ENCODE data around the gene HOXD3. TPM values are rescaled to one million over a fixed set of nuclear protein-coding genes. Genes with fewer than 3 reads are reported as not detected.

Gene HOXD3
- total and polyA plus RNA-seq, 9 of the 15 experiments (the other 6 are each of a cell fraction or from before 2014, with no cell fraction given) = not detected

GRCh38 chr2:176158855-176159662 is 2.0 kb downstream of the HOXD3 start:
- Histone ChIP-seq H3K4me2 (ENCODE audit: insufficient read depth, low read length) (no peak overlapping the region), H3K36me3 (ENCODE audit: control insufficient read depth, insufficient read depth, low read length) (no peaks in the 10 kb centered on the region), H3K27ac (ENCODE audit: extremely low read depth, low read depth, low read length) (no peak overlapping the region), H4K20me1 (replicated peaks; ENCODE audit: control insufficient read depth, insufficient read depth, low read length) (peaks cover 8% of the 10 kb centered on the region), H3K27me3 (ENCODE audit: control insufficient read depth in 2 of 2, insufficient read depth in 2 of 2, low read length in 2 of 2) (peaks cover 75 to 79% of the 10 kb centered on the region in 2 experiments), H2AFZ (ENCODE audit: low read depth, low read length) (no peak overlapping the region), H3K79me2 (ENCODE audit: control insufficient read depth, insufficient read depth, low read length) (no peaks in the 10 kb centered on the region), H3K4me3 (no peak overlapping the region), H3K9me3 (replicated peaks; ENCODE audit: control insufficient read depth, insufficient read depth, low read depth, low read length) (no peaks in the 10 kb centered on the region), H3K9me1 (ENCODE audit: control insufficient read depth, insufficient read depth, low read length) (no peaks in the 10 kb centered on the region), H3K4me1 (replicated peaks in 1 of 2; ENCODE audit: control insufficient read depth in 2 of 2, insufficient read depth in 2 of 2, low read length in 2 of 2) (peaks cover 0 to 18% of the 10 kb centered on the region in 2 experiments; a peak in 2 of 5 replicates), H3K9ac (ENCODE audit: insufficient read depth in 1 of 2, low read depth in 2 of 2, low read length in 2 of 2) (no peak overlapping the region)
- DNase-seq (ENCODE audit: extremely low read depth in 1 of 4, low spot score in 3 of 4) = no peak
- POLR2A ChIA-PET = no interaction called here
- intact Hi-C loops (cut with micrococcal nuclease) = no loop called here
- CTCF ChIA-PET (ENCODE audit: low intra/inter-chr PET ratio) = no interaction called here
- no peak for ATAC-seq
- FAIRE-seq = no peak
- TF ChIP-seq ZNF280B (CRISPR knock-in tag; IDR thresholded peaks at IDR 0.05) = no peak
- no peak for TF ChIP-seq TOE1 (IDR thresholded peaks at IDR 0.05; ENCODE audit: borderline replicate concordance)
- no peak for TF ChIP-seq TOE1 (CRISPR knock-in tag; IDR thresholded peaks at IDR 0.05; ENCODE audit: borderline replicate concordance, low read depth)
- TF ChIP-seq HNRNPLL (IDR thresholded peaks at IDR 0.05; ENCODE audit: low read depth, low read length, poor library complexity, severe bottlenecking) = no peak
- in situ Hi-C loops (cut with MboI) = no loop called here
- 2% methylated on average over 34 of the region's 39 CpGs for WGBS (ENCODE audit: insufficient coverage, low coverage, missing lambda C conversion rate)
- no TSS peak for BruUV-seq (replicated peaks)

All from K562 (cell line).